Glomerular visceral epithelial cell (primary cell): ENCODE measurements around the gene PRSS8.
"Not testable (repeated sequence)": the region's sequence is repeated elsewhere in the genome, so short reads cannot be mapped to it uniquely, and the experiment has no call there.

Experiments
- DNase-seq: peaks from one replicate; pipeline ENCODE4 v3.0.0-alpha.2; 2016; ENCODE audit errors: extremely low spot score

PRSS8 gene

GRCh38 chr16:31135535-31136286 is at the start of gene PRSS8:
Gene PRSS8 (minus strand): TSS chr16:31135727. CDS start chr16:31135498, 229 bp downstream.
- no peak for DNase-seq

- DNase-seq: no peak
These were observed 49.4 kb upstream of the PRSS8 start for GRCh38 chr16:31184888-31185287.

GRCh38 chr16:31183432-31184428 is 48.2 kb upstream of the PRSS8 start:
- DNase-seq: no peak

GRCh38 chr16:31182391-31182790 is 46.9 kb upstream of the PRSS8 start:
- DNase-seq: no peak

GRCh38 chr16:31181102-31181830 is 45.7 kb upstream of the PRSS8 start:
- DNase-seq: peak; percentile 55

- peak; percentile 89 for DNase-seq
These were observed 44.4 kb upstream of the PRSS8 start, which contains the start of gene FUS for GRCh38 chr16:31179747-31180459. Gene FUS (plus strand): TSS chr16:31180139. CDS start chr16:31180215, 76 bp downstream.

- no peak for DNase-seq
These were observed 43.8 kb upstream of the PRSS8 start for GRCh38 chr16:31179219-31179746.

- peak; percentile 96 for DNase-seq
These were observed 41.6 kb upstream of the PRSS8 start for GRCh38 chr16:31177136-31177535.

- DNase-seq: not testable (repeated sequence)
These were observed 34.5 kb upstream of the PRSS8 start for GRCh38 chr16:31170048-31170447.

- no peak for DNase-seq
These were observed 33.3 kb upstream of the PRSS8 start for GRCh38 chr16:31168848-31169247.

- DNase-seq: no peak
These were observed 31.8 kb upstream of the PRSS8 start for GRCh38 chr16:31167315-31167714.

- no peak for DNase-seq
These were observed 21.6 kb upstream of the PRSS8 start for GRCh38 chr16:31157136-31157535.

- not testable (repeated sequence) for DNase-seq
These were observed 15.4 kb upstream of the PRSS8 start for GRCh38 chr16:31150976-31151375.

GRCh38 chr16:31149894-31150890 is 14.7 kb upstream of the PRSS8 start, which contains the start of gene PRSS36:
Gene PRSS36 (minus strand): TSS chr16:31150066. CDS start chr16:31150035, 31 bp downstream.
- DNase-seq: no peak

GRCh38 chr16:31149332-31149731 is 13.8 kb upstream of the PRSS8 start:
- no peak for DNase-seq

GRCh38 chr16:31148896-31149295 is 13.4 kb upstream of the PRSS8 start:
- no peak for DNase-seq

GRCh38 chr16:31148281-31148728 is 12.8 kb upstream of the PRSS8 start:
- no peak for DNase-seq

GRCh38 chr16:31147574-31147973 is 12.0 kb upstream of the PRSS8 start:
- no peak for DNase-seq

GRCh38 chr16:31145398-31145990 is 10.0 kb upstream of the PRSS8 start:
- DNase-seq: no peak
